Measurements from ENCODE around the gene PDCD1LG2.
"Not testable (repeated sequence)": the region's sequence is repeated elsewhere in the genome, so short reads cannot be mapped to it uniquely, and the experiment has no call there.

PDCD1LG2 gene

GRCh38 chr9:5569891-5570290 is 59.6 kb downstream of the PDCD1LG2 start:
- FAIRE-seq = no peak

DNA sequence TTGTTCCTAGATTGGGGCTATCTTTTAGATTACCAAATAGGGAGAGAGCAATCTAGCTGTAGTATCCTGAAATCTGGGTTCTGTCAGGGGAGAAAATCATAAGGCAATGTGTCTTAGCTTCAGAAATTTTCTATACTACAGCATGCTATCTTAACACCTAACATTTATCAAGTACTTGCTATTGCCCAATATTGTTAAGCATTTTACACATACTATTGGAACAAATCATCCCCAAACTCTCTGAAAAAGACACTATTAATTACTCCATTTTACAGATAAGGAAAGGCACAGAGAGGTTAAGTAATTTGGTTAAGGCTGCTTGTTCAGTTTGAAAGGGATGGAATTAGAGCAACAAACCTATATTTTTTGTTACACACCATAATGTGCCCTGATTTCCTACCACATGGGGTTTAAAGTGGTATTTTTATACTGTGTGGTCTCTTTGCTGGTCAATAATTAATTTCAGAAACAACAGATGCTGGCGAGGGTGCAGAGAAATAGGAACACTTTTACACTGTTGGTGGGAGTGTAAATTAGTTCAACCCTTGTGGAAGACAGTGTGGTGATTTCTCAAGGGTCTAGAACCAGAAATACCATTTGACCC is 61.4 kb downstream of the PDCD1LG2 start:
- no peak for FAIRE-seq

GRCh38 chr9:5574097-5574496 is 63.8 kb downstream of the PDCD1LG2 start:
- no peak for FAIRE-seq

GRCh38 chr9:5575000-5575399 is 64.7 kb downstream of the PDCD1LG2 start:
- no peak for FAIRE-seq

DNA sequence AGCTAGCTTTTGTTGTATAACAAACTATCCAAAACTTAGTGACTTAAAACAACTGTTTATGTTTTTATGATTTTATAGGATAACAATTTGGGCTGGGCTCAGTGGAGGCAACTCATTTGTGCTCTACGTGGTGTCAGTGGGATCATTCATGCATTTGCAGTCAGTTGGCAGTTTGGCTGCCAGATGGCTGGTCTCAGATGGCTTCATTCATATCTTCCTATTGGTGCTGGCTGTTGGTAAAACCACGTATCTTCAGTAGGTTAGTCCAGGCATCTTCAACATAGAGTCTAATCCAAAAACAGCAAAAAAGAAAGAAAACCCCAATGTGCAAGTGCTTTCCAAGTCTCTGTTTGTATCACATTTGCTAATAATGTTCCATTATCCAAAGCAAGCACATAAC is 66.9 kb downstream of the PDCD1LG2 start:
- FAIRE-seq = no peak

- FAIRE-seq = no peak
Observed at GRCh38 chr9:5578018-5578697, 67.8 kb downstream of the PDCD1LG2 start.

DNA sequence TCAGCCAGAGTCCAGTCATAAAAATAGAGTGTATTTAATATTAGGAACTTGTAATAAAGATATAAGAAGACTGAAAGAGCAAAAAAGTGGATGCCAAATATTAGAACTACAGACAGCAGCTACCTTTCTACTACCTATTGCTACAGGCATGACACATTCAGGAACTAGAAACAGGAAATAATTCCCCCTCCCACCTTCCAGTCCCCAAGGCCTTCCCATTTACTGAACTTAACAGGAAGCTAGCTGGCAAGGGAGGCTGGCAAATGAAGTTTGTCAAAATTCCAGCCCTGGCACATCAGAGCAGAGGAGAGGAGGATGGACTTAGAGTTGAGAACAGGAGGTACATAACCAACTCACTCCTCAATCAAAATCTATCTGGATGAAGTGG is 68.4 kb downstream of the PDCD1LG2 start:
- FAIRE-seq = no peak

DNA sequence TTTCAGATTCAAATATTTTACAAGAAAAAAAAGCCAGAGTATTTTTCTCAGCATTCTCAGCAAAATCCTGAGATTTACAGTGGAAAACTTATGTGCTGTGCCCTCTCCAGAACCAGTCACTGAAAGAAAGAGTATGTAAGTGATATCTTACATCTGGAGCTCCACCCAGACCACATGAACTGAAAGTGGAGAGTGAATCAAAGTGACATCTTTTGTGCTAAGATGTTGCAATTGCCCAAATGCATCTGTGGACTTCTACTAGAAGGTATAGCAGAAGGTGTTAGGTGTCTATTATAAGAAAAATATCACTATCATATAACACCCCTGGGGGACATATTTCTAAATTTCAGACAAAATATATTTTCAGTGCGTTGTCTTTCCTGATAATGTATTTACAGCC is 69.5 kb downstream of the PDCD1LG2 start:
- no peak for FAIRE-seq

GRCh38 chr9:5580650-5581049 is 70.3 kb downstream of the PDCD1LG2 start:
- no peak for FAIRE-seq

GRCh38 chr9:5581706-5582105 is 71.4 kb downstream of the PDCD1LG2 start:
- not testable (repeated sequence) for FAIRE-seq

DNA sequence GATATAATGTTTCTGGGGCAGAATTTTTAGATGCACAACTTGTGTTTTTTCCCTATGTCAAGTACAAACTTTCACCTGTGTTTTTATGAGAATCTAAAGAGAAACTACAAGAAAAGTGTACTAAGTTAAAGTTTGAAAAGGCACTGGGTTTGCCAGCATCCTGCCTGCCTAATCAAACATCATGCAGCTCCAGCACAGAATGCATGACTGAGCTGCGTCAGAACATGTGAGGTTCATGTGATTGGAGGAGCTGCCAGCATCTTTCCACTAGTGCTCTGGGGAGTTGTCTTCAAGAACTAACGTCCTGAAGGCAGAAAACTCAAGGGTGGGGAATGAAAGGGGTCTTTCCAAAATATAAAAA is 72.5 kb downstream of the PDCD1LG2 start:
- FAIRE-seq = no peak

- FAIRE-seq = no peak
Observed at GRCh38 chr9:5586391-5586802, 76.1 kb downstream of the PDCD1LG2 start.

DNA sequence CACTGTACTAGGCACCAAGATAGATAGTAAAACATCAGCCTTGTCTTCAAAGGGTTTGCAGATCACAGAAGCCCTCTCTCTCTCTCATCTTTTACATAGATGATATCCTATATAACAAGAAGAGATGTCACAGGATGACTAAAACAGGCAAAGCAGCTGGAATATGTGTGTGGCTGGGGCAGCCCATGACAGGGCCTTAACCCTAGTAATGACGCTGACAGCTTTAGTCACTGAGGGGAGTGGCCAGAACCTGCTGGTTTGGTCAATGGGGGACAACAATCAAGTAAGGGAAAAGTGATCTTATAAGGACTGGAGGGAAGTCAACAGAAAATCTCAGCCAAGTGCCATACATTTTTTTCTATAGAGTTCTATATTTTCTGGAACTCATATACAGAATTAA is 76.7 kb downstream of the PDCD1LG2 start:
- FAIRE-seq = no peak

GRCh38 chr9:5592231-5592630 is 81.9 kb downstream of the PDCD1LG2 start:
- FAIRE-seq = no peak

DNA sequence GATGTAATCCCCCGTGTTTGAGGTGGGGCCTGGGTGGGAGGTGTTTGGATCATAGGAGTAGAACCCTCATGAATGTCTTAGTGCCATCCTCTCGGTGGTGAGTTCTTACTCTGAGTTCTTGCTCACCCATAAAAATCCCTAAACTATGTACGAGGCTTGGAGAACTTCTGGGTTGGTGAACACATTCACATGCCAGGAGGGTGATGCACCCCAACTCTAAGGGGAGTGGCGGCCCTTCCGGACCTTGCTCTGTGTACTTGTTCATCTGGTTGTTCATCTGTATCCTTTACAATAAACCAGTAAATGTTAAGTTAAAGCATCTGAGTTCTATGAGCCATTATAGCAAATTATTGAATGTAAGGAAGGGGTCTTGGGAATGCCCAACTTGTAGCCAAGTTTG is 82.6 kb downstream of the PDCD1LG2 start:
- no peak for FAIRE-seq

GRCh38 chr9:5593904-5594303 is 83.6 kb downstream of the PDCD1LG2 start:
- no peak for FAIRE-seq

GRCh38 chr9:5596173-5596572 is 85.8 kb downstream of the PDCD1LG2 start:
- no peak for FAIRE-seq

DNA sequence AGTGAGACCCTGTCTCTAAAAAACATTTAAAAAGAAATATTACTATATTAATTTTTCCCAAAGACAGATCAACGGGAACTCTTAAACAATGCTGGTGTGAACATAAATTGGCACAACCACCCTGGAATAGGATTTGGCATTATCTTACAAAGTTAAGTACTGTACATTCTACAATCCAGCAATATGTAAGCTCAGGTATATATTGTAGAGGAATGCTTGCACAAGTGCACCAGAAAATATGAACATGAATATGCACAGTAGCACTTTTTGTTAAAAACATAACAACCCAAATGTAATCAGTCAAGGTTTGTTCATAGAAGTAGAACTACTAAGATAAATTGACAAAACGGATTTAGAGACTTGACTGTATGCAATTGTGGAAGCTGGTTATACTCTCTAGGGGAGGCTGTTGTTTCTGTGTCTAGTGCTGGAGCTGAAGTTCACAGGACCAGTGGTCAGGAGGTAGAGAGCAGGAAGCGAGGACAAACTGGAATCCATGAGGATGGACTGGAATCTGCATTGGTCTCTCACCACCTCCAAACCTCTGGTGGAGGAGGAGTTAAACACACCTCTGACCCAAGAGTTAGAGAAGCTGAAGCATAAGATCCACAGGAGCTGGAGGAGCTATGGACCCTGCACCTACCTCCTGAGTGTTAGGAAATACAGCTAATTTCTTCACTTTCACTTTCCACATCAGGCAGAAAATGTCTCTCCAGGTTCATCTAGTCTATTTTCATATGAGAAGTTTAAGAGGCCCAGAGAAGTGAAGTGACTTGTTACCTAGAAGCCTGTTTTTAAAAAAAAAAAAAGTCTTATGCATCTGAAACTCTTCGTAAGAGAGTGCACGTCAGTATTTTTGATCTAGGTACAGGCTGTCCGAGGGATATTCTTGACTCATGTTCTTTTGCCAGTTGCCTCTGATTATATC is 98.2 kb downstream of the PDCD1LG2 start:
- no peak for FAIRE-seq

- no peak for FAIRE-seq
Observed at GRCh38 chr9:5609226-5609596, 98.9 kb downstream of the PDCD1LG2 start.

DNA sequence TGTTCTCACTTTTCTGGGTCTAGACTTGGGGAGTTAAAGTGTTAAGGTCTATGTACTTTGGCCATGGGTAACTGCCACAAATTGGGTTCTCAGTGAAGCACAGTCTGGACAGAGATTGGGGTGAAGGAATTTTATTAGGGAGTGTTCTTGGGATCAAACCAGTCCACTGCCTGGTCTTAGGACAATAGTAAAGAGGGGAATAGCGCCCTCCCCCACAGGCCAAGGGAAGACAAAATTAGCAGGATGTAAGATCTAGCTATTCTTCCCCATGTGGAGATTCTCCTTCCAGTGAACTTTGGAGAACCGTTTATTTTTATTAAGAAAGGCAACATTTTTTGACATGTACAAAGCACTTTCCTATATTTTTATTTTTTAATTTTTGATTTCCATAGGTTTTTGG is 100.2 kb downstream of the PDCD1LG2 start:
- no peak for FAIRE-seq

- no peak for FAIRE-seq
Observed at GRCh38 chr9:5611321-5612184, 101.2 kb downstream of the PDCD1LG2 start.

GRCh38 chr9:5612185-5612530 is 101.8 kb downstream of the PDCD1LG2 start:
- FAIRE-seq = no peak

- FAIRE-seq = no peak
Observed at GRCh38 chr9:5614192-5614591, 103.9 kb downstream of the PDCD1LG2 start.

Measured in islet of Langerhans (tissue), 1 donor.